PC-3 (cell line): ENCODE measurements around the gene TMEM186. TPM values are rescaled to one million over a fixed set of nuclear protein-coding genes. Genes with fewer than 3 reads are reported as not detected.

Experiments
- ATAC-seq: fragments of 200-7000 bp; cut with Tn5 transposase; 2 replicates; pipeline ENCODE4 v1.9.1; 2020; ENCODE audit warnings: mild to moderate bottlenecking, moderate library complexity
- BruUV-seq: library from RNA; stranded (reverse); fragments of 400-500 nt; replicated peaks from 2 replicates; lab custom pipeline; 2021; lab: Mats Ljungman, UMichigan
- CTCF ChIA-PET: fragments of 300-600 bp; sonication (Branson Sonifier 250); formaldehyde crosslinking; loops from one replicate; lab custom pipeline; 2022; ENCODE audit warnings: antibody characterized with exemption; lab: Charles Lee
- POLR2A ChIA-PET: fragments of 300-600 bp; sonication (Branson Sonifier 250); formaldehyde crosslinking; loops from one replicate; lab custom pipeline; 2022; ENCODE audit warnings: antibody characterized with exemption; ENCODE audit not compliant: unreplicated experiment; lab: Charles Lee
- DNase-seq: peaks from one replicate; pipeline ENCODE4 v3.0.0-alpha.2; 2015
- H2AFZ ChIP-seq: fragments of 300-600 bp; sonication (generic); 2 replicates; pipeline ENCODE4 v1.6.0; 2016; ENCODE audit warnings: antibody characterized with exemption, low read length
- H3F3A ChIP-seq: fragments of 300-600 bp; sonication (generic); one replicate; pipeline ENCODE4 v1.6.0; 2017; ENCODE audit warnings: antibody characterized with exemption, low read length, control low read depth, mild to moderate bottlenecking; ENCODE audit not compliant: unreplicated experiment
- H3K27ac ChIP-seq: fragments of 300-600 bp; sonication (generic); 2 replicates; pipeline ENCODE4 v1.5.1; 2016; ENCODE audit warnings: mild to moderate bottlenecking, low read length
- H3K27me3 ChIP-seq: fragments of 300-600 bp; sonication (generic); 2 replicates; pipeline ENCODE4 v1.6.1; 2016; ENCODE audit warnings: low read length, mixed read lengths
- H3K36me3 ChIP-seq: fragments of 300-600 bp; sonication (generic); 2 replicates; pipeline ENCODE4 v1.6.1; 2016; ENCODE audit warnings: low read depth, mixed run types, low read length, mixed read lengths
- H3K4me1 ChIP-seq: fragments of 300-600 bp; sonication (generic); 2 replicates; pipeline ENCODE4 v1.5.1; 2016; ENCODE audit warnings: low read length; ENCODE audit not compliant: insufficient read depth
- H3K4me2 ChIP-seq: fragments of 300-600 bp; sonication (generic); 2 replicates; pipeline ENCODE4 v1.6.0; 2016; ENCODE audit warnings: low read length
- H3K4me3 ChIP-seq: fragments of 300-600 bp; sonication (generic); 2 replicates; pipeline ENCODE4 v1.5.1; 2016; ENCODE audit warnings: mild to moderate bottlenecking, low read length, mixed read lengths
- H3K79me2 ChIP-seq: fragments of 300-600 bp; sonication (generic); 2 replicates; pipeline ENCODE4 v1.6.1; 2017; ENCODE audit warnings: low read length, mixed read lengths
- H3K9ac ChIP-seq: fragments of 300-600 bp; sonication (generic); 2 replicates; pipeline ENCODE4 v1.6.0; 2016; ENCODE audit warnings: mild to moderate bottlenecking, low read length
- H3K9me2 ChIP-seq: fragments of 300-600 bp; sonication (generic); replicated peaks from 2 replicates; pipeline ENCODE4 v1.6.1; 2016; ENCODE audit warnings: mixed run types, low read length, mixed read lengths
- H3K9me3 ChIP-seq: fragments of 300-600 bp; sonication (generic); 2 replicates; pipeline ENCODE4 v1.6.1; 2016; ENCODE audit warnings: low read length, mixed read lengths
- H4K20me1 ChIP-seq: fragments of 300-600 bp; sonication (generic); 2 replicates; pipeline ENCODE4 v1.6.1; 2016; ENCODE audit warnings: low read length, mixed read lengths
- EZH2 ChIP-seq: fragments of 300-600 bp; sonication (generic); IDR thresholded peaks from one replicate; pipeline ENCODE4 v1.6.1; 2017; ENCODE audit warnings: antibody characterized with exemption, mild to moderate bottlenecking, low read length; ENCODE audit not compliant: unreplicated experiment
- EZH2phosphoT487 ChIP-seq: fragments of 300-600 bp; sonication (generic); IDR thresholded peaks from 2 replicates; pipeline ENCODE4 v1.6.1; 2018; ENCODE audit warnings: mild to moderate bottlenecking, antibody characterized with exemption, low read length, borderline replicate concordance
- intact Hi-C: fragments of 100-400 bp; cut with micrococcal nuclease; formaldehyde crosslinking; loops from 2 replicates; pipeline ENCODE4 v1.9.0; 2023
- total RNA-seq: library from RNA; depleted of rRNA; stranded (reverse); fragments of >200 nt; gene quantifications from 2 replicates; pipeline ENCODE4 v1.2.3, GENCODE V29; 2014
- TF ChIP-seq, protein P1 (sequence below): fragments of 300-600 bp; sonication (generic); conservative IDR thresholded peaks from 2 replicates; pipeline ENCODE4 v1.5.1; 2017; ENCODE audit warnings: antibody characterized with exemption, low read depth, mild to moderate bottlenecking, low read length

Gene TMEM186
- total RNA-seq, 1 experiment from 2014 or later, result 7.4 TPM

DNA sequence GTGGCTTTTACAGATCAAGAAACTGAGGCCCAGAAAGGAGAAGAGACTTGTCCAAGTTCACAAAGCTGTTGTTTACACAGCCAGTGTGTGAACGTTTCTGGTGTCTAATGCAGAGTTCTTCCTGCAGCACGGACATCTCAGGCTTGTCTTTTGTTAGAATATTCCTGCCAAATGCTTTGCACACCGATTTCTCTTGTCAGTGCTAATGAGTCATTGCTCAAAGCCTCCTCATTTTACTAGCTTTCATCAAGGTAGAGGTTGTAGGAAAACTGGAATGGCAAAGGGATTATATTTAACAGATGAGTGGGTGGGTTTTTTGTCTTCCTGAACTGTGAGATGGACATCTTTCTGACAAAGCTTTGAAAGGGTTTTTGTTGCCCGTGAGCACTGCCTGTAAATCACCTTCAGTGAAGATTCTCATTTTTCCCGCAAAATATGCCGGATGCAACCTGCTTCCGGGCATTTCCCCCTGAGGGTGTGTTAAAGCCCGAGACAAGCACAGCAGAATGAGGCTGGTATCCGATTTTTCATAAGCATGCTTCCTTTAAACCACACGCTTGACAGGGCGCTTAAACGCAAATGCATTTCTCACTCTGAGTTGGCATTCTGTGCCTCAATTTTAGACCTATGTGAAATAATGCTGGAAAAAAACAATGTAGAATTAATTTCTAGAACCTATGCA lies 14.9 kb upstream of the TMEM186 start:
- no peaks in the 10 kb centered on the region for H3K9me2 ChIP-seq
- H4K20me1 ChIP-seq, result no peaks in the 10 kb centered on the region
- POLR2A ChIA-PET, result no interaction called here
- H3K4me2 ChIP-seq, result no peak overlapping the region
- intact Hi-C loops, result no loop called here
- no peaks in the 10 kb centered on the region for H3K9me3 ChIP-seq
- H3K4me1 ChIP-seq, result no peaks in the 10 kb centered on the region
- CTCF ChIA-PET, result no interaction called here
- H3K27me3 ChIP-seq, result no peaks in the 10 kb centered on the region
- DNase-seq (no peak), ATAC-seq (no peak)
- TF ChIP-seq, protein P1, sequence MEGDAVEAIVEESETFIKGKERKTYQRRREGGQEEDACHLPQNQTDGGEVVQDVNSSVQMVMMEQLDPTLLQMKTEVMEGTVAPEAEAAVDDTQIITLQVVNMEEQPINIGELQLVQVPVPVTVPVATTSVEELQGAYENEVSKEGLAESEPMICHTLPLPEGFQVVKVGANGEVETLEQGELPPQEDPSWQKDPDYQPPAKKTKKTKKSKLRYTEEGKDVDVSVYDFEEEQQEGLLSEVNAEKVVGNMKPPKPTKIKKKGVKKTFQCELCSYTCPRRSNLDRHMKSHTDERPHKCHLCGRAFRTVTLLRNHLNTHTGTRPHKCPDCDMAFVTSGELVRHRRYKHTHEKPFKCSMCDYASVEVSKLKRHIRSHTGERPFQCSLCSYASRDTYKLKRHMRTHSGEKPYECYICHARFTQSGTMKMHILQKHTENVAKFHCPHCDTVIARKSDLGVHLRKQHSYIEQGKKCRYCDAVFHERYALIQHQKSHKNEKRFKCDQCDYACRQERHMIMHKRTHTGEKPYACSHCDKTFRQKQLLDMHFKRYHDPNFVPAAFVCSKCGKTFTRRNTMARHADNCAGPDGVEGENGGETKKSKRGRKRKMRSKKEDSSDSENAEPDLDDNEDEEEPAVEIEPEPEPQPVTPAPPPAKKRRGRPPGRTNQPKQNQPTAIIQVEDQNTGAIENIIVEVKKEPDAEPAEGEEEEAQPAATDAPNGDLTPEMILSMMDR, result no peak
- TF ChIP-seq EZH2 (no peak), EZH2phosphoT487 (no peak)
- H3K9ac ChIP-seq, result no peak overlapping the region
- H3K4me3 ChIP-seq, result no peak overlapping the region
- H3K79me2 ChIP-seq, result no peaks in the 10 kb centered on the region
- peaks cover 61% of the 10 kb centered on the region for H3K36me3 ChIP-seq
- H3K27ac ChIP-seq, result no peak overlapping the region
- no peak overlapping the region for H2AFZ ChIP-seq
- no peaks in the 10 kb centered on the region for H3F3A ChIP-seq
- no TSS peak for BruUV-seq

DNA sequence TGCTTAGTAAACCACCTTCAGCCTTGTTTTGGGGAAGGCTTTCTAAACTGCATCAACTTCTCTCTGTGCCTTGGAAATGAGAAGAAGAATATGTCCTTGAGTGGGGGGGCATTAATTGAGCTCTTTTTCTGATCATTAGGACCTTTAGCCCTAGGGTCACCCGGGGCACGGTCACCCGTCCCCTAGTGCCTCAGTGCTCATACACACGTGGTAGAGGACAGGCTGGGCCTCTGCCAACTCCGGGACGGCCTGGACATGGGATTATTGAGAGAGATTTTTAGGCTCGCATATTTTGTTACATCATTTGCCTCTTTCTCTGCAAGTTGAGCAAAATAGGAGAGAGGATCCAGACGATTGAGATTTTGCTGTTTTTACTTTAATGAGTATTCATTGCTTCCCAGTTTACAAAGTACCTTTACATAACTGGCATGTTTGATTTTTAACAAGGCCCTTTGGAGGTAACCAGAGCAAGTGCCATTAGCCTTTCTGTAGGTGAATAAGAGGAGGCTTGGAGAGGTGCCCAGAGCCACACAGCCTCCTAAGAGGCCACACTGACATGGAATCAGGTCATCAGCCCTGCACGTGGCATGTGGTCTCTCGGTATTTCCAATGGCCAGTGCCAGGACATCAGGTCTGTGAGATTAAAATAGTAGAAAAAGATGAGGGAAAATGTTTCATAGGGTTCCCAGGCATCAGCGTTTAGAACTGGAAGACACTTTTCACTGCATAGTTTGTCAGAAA lies 11.3 kb upstream of the TMEM186 start:
- no peak for DNase-seq
- ChIA-PET POLR2A (no interaction called here), CTCF (no interaction called here)
- intact Hi-C loops, result no loop called here
- no peaks in the 10 kb centered on the region for H4K20me1 ChIP-seq
- no peak overlapping the region for H3K4me2 ChIP-seq
- no TSS peak for BruUV-seq
- H3K9me2 ChIP-seq, result no peaks in the 10 kb centered on the region
- no peaks in the 10 kb centered on the region for H3K79me2 ChIP-seq
- H3F3A ChIP-seq, result no peaks in the 10 kb centered on the region
- no peak for ATAC-seq
- H2AFZ ChIP-seq, result no peak overlapping the region
- H3K27ac ChIP-seq, result no peak overlapping the region
- TF ChIP-seq, protein P1, result no peak
- TF ChIP-seq EZH2 (no peak), EZH2phosphoT487 (no peak)
- no peaks in the 10 kb centered on the region for H3K9me3 ChIP-seq
- no peak overlapping the region for H3K4me3 ChIP-seq
- H3K4me1 ChIP-seq, result no peaks in the 10 kb centered on the region
- H3K9ac ChIP-seq, result no peak overlapping the region
- H3K27me3 ChIP-seq, result no peaks in the 10 kb centered on the region
- H3K36me3 ChIP-seq, result peaks cover 64% of the 10 kb centered on the region

DNA sequence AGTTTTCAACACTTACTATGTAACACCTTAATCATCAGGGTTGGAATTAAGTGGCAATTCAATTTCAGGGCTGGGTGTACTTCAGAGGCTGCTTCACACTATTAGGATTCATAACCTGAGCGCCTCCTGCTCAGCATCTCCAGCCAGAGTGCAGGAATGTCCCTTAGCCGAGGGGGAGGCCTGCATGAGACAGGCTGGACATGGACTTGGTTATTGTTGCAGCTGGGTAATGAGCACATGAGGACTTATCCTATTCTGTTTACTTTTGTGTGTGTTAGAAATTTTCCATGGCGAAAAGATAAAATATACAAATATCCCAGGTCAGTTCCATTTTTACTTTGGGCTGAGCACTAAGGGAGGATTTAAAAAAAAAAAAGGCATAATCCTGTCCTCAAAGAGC lies 10.6 kb upstream of the TMEM186 start:
- Histone ChIP-seq H3K36me3 (peaks cover 58% of the 10 kb centered on the region), H3K9ac (no peak overlapping the region), H3K4me1 (no peaks in the 10 kb centered on the region), H3K4me3 (no peak overlapping the region), H3K27ac (no peak overlapping the region), H3F3A (no peaks in the 10 kb centered on the region), H3K79me2 (peaks cover 4% of the 10 kb centered on the region), H3K27me3 (no peaks in the 10 kb centered on the region), H4K20me1 (no peaks in the 10 kb centered on the region), H3K4me2 (no peak overlapping the region), H2AFZ (no peak overlapping the region), H3K9me3 (no peaks in the 10 kb centered on the region), H3K9me2 (no peaks in the 10 kb centered on the region)
- BruUV-seq, result no TSS peak
- TF ChIP-seq EZH2phosphoT487 (no peak), EZH2 (no peak)
- TF ChIP-seq, protein P1, result no peak
- no peak for ATAC-seq
- DNase-seq, result no peak
- ChIA-PET CTCF (no interaction called here), POLR2A (no interaction called here)
- intact Hi-C loops, result no loop called here
